ENCODE measurements around the gene MAGIX.
A peak's percentile ranks its signal among the peaks of the same experiment; 100 is the strongest.

The MAGIX gene

GRCh38 chrX:49155900-49156837 is 6.4 kb upstream of the MAGIX start:
- TF ChIP-seq CTCF (IDR thresholded peaks at IDR 0.05; ENCODE audit: insufficient read depth, low read length, poor library complexity, severe bottlenecking) = peak; percentile 58
- Histone ChIP-seq H3K4me3 (replicated peaks; ENCODE audit: low read depth, low read length) (peak overlapping the region; percentile 69), H3K36me3 (ENCODE audit: control insufficient read depth, insufficient read depth, low read length) (no peaks in the 10 kb centered on the region), H3K27me3 (replicated peaks; ENCODE audit: control insufficient read depth, insufficient read depth, low read length) (no peaks in the 10 kb centered on the region)
- DNase-seq (ENCODE audit: extremely low read depth, insufficient read length) = peak; percentile 85

GRCh38 chrX:49157194-49157593 is 5.4 kb upstream of the MAGIX start:
- Histone ChIP-seq H3K27me3 (replicated peaks; ENCODE audit: control insufficient read depth, insufficient read depth, low read length) (no peaks in the 10 kb centered on the region), H3K36me3 (ENCODE audit: control insufficient read depth, insufficient read depth, low read length) (no peaks in the 10 kb centered on the region), H3K4me3 (replicated peaks; ENCODE audit: low read depth, low read length) (no peak overlapping the region)
- no peak for TF ChIP-seq CTCF (IDR thresholded peaks at IDR 0.05; ENCODE audit: insufficient read depth, low read length, poor library complexity, severe bottlenecking)
- DNase-seq (ENCODE audit: extremely low read depth, insufficient read length) = no peak

GRCh38 chrX:49160908-49161307 is 1.6 kb upstream of the MAGIX start:
- no peaks in the 10 kb centered on the region for H3K27me3 ChIP-seq (replicated peaks; ENCODE audit: control insufficient read depth, insufficient read depth, low read length)
- H3K4me3 ChIP-seq (replicated peaks; ENCODE audit: low read depth, low read length) = no peak overlapping the region
- H3K36me3 ChIP-seq (ENCODE audit: control insufficient read depth, insufficient read depth, low read length) = no peaks in the 10 kb centered on the region
- no peak for DNase-seq (ENCODE audit: extremely low read depth, insufficient read length)
- TF ChIP-seq CTCF (IDR thresholded peaks at IDR 0.05; ENCODE audit: insufficient read depth, low read length, poor library complexity, severe bottlenecking) = no peak

GRCh38 chrX:49161632-49162031 is 926 bp upstream of the MAGIX start:
- no peaks in the 10 kb centered on the region for H3K27me3 ChIP-seq (replicated peaks; ENCODE audit: control insufficient read depth, insufficient read depth, low read length)
- no peak for DNase-seq (ENCODE audit: extremely low read depth, insufficient read length)

GRCh38 chrX:49163555-49164419 is 1.2 kb downstream of the MAGIX start:
- peak overlapping the region; percentile 52 for H3K4me3 ChIP-seq (replicated peaks; ENCODE audit: low read depth, low read length)
- peak; percentile 87 for DNase-seq (ENCODE audit: extremely low read depth, insufficient read length)
- H3K27me3 ChIP-seq (replicated peaks; ENCODE audit: control insufficient read depth, insufficient read depth, low read length) = no peaks in the 10 kb centered on the region
- H3K36me3 ChIP-seq (ENCODE audit: control insufficient read depth, insufficient read depth, low read length) = no peaks in the 10 kb centered on the region
- peak; percentile 23 for TF ChIP-seq CTCF (IDR thresholded peaks at IDR 0.05; ENCODE audit: insufficient read depth, low read length, poor library complexity, severe bottlenecking)

More at GRCh38 chrX:49161632-49162031, 926 bp upstream of the MAGIX start:
- no peaks in the 10 kb centered on the region for H3K36me3 ChIP-seq (ENCODE audit: control insufficient read depth, insufficient read depth, low read length)
- no peak overlapping the region for H3K4me3 ChIP-seq (replicated peaks; ENCODE audit: low read depth, low read length)
- no peak for TF ChIP-seq CTCF (IDR thresholded peaks at IDR 0.05; ENCODE audit: insufficient read depth, low read length, poor library complexity, severe bottlenecking)
